Measurements from ENCODE around the gene DCUN1D3. TPM values are rescaled to one million over a fixed set of nuclear protein-coding genes. Genes with fewer than 3 reads are reported as not detected.
"Not testable (repeated sequence)": the region's sequence is repeated elsewhere in the genome, so short reads cannot be mapped to it uniquely, and the experiment has no call there.

The DCUN1D3 gene
- polyA plus RNA-seq, 1 donor (not counting 4 experiments of a cell fraction or from before 2014, with no cell fraction given), result 9.4 TPM

DNA sequence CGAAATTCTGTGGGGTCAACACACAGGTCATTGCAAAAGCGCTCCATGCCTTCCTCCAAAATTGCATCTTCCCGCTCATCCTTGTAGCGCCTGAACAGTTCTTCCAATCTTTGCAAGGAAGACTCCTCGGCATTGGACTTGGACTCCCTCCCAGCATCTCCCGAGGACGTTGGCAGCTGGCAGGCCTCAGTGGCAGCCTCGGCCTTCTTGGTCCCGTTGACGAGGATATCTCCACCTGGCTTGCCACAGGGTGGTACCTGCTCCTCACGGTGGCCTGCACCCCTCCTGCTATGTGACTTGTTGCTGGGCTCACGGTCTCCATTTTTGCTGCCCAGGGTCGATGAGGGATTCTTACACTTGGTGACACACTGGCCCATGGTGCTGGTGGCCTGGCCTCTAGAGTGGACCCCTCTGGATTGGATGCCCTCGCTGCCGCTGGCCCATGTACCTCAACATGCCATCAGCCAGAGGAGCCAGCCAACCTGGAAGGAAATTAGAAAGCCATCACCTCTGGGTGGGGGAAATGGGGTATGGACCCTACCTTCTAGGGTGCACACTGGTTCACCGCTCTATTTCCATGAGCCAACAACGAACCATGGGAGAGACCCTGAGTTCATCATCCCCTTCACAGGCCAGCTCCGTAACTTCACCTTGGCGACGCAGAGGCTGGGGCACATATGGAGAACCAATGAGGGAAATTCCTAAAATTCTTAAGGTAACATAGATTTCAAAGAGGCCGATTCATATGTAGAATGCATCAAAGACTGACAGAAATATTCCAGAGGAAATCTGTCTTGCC, 37.8 kb downstream of the DCUN1D3 start:
- peaks cover 3% of the 10 kb centered on the region for H3K9me1 ChIP-seq (ENCODE audit: control insufficient read depth, extremely low read depth, insufficient read depth, low read length)
- dilution Hi-C loops (cut with MboI; ENCODE audit: extremely low pct_ligation_motif_present, low sequenced_read_pairs), result no loop called here
- FAIRE-seq (no peak), DNase-seq (ENCODE audit: low read depth, low spot score) (no peak)
- H3K4me1 ChIP-seq (ENCODE audit: control insufficient read depth, extremely low read depth, insufficient read depth, low read length), result peaks cover 27% of the 10 kb centered on the region
- H3K4me2 ChIP-seq (ENCODE audit: control insufficient read depth, extremely low read depth, insufficient read depth, low read depth, low read length), result no peak overlapping the region
- no peak overlapping the region for H3K27ac ChIP-seq (ENCODE audit: control insufficient read depth, insufficient read depth, low read length)
- H2AFZ ChIP-seq (ENCODE audit: control insufficient read depth, low read length), result no peak overlapping the region
- H3K4me3 ChIP-seq (ENCODE audit: control insufficient read depth in 2 of 3, extremely low read depth in 1 of 3, insufficient read depth in 2 of 3, low read depth in 1 of 3, low read length in 3 of 3), result no peak overlapping the region
- H3K9me3 ChIP-seq (ENCODE audit: control insufficient read depth, low read depth, low read length), result no peaks in the 10 kb centered on the region
- no peaks in the 10 kb centered on the region for H4K20me1 ChIP-seq (ENCODE audit: control insufficient read depth, extremely low read depth, insufficient read depth, low read length)
- H3K27me3 ChIP-seq (ENCODE audit: control insufficient read depth, extremely low read depth, insufficient read depth, low read length), result no peaks in the 10 kb centered on the region
- H3K79me2 ChIP-seq (ENCODE audit: control insufficient read depth, insufficient read depth, low read length), result peaks cover 38% of the 10 kb centered on the region
- H3K9ac ChIP-seq (ENCODE audit: control insufficient read depth, extremely low read depth, insufficient read depth, low read length), result no peak overlapping the region
- peaks cover 22 to 24% of the 10 kb centered on the region in 2 experiments for H3K36me3 ChIP-seq (ENCODE audit: control insufficient read depth in 2 of 2, extremely low read depth in 1 of 2, insufficient read depth in 2 of 2, low read length in 2 of 2)
- TF ChIP-seq EZH2 (IDR thresholded peaks at IDR 0.05; ENCODE audit: low read length), result no peak
- no peak for TF ChIP-seq CTCF (optimal IDR thresholded peaks at IDR 0.05 in 1 of 3, IDR thresholded peaks at IDR 0.05 in 1 of 3, conservative IDR thresholded peaks at IDR 0.05 in 1 of 3; ENCODE audit: extremely low read depth in 1 of 3, insufficient read depth in 2 of 3, low read length in 3 of 3)

- Histone ChIP-seq H3K36me3 (ENCODE audit: control insufficient read depth in 2 of 2, extremely low read depth in 1 of 2, insufficient read depth in 2 of 2, low read length in 2 of 2) (peaks cover 19 to 26% of the 10 kb centered on the region in 2 experiments), H3K79me2 (ENCODE audit: control insufficient read depth, insufficient read depth, low read length) (peaks cover 33% of the 10 kb centered on the region), H3K4me1 (ENCODE audit: control insufficient read depth, extremely low read depth, insufficient read depth, low read length) (peaks cover 13% of the 10 kb centered on the region)
- H3K4me3 ChIP-seq (ENCODE audit: control insufficient read depth in 2 of 3, extremely low read depth in 1 of 3, insufficient read depth in 2 of 3, low read depth in 1 of 3, low read length in 3 of 3); FAIRE-seq; H3K4me2 ChIP-seq (ENCODE audit: control insufficient read depth, extremely low read depth, insufficient read depth, low read depth, low read length); H3K9ac ChIP-seq (ENCODE audit: control insufficient read depth, extremely low read depth, insufficient read depth, low read length); H4K20me1 ChIP-seq (ENCODE audit: control insufficient read depth, extremely low read depth, insufficient read depth, low read length); H3K9me3 ChIP-seq (ENCODE audit: control insufficient read depth, low read depth, low read length); H3K27ac ChIP-seq (ENCODE audit: control insufficient read depth, insufficient read depth, low read length); H3K27me3 ChIP-seq (ENCODE audit: control insufficient read depth, extremely low read depth, insufficient read depth, low read length); dilution Hi-C loops (cut with MboI; ENCODE audit: extremely low pct_ligation_motif_present, low sequenced_read_pairs); H3K9me1 ChIP-seq (ENCODE audit: control insufficient read depth, extremely low read depth, insufficient read depth, low read length); DNase-seq (ENCODE audit: low read depth, low spot score); H2AFZ ChIP-seq (ENCODE audit: control insufficient read depth, low read length): not testable (repeated sequence)
Measured at GRCh38 chr16:20860995-20861394, 39.2 kb downstream of the DCUN1D3 start.

Measured in keratinocyte (primary cell).